Adrenal gland (tissue), 12 donors: ENCODE data around the gene SDK2. TPM values are rescaled to one million over a fixed set of nuclear protein-coding genes. Genes with fewer than 3 reads are reported as not detected.

Experiments
- DNase-seq, 7 donors: peaks; one replicate each; pipeline ENCODE4 v3.0.0-alpha.2; 2019 to 2020
- H3K27ac ChIP-seq, 5 donors: fragments of 200-600 bp; sonication (generic) in 4 of 5; 1 replicate in 3 of 5; 2 replicates in 2 of 5; pipeline versions ENCODE4 v1.5.1 to v1.8.0; 2016 to 2020; ENCODE audit warnings: mild to moderate bottlenecking in 1 of 5
- H3K27me3 ChIP-seq: fragments of 200-600 bp; 2 replicates; pipeline ENCODE4 v1.8.0; 2021
- H3K36me3 ChIP-seq, 2 donors: fragments of 200-600 bp; replicated peaks in 1 of 2; 1 replicate in 1 of 2; 2 replicates in 1 of 2; pipeline versions ENCODE4 v1.5.1 to v1.8.0; 2018 to 2022
- H3K4me1 ChIP-seq, 2 donors: fragments of 200-600 bp; replicated peaks in 1 of 2; 1 replicate in 1 of 2; 2 replicates in 1 of 2; pipeline versions ENCODE4 v1.5.1 to v1.8.0; 2018 to 2021
- H3K4me3 ChIP-seq, 4 donors: fragments of 200-600 bp; sonication (generic) in 3 of 4; one replicate each; pipeline ENCODE4 v1.5.1; 2016 to 2018
- H3K9me3 ChIP-seq, 3 donors: fragments of 200-600 bp; sonication (generic) in 1 of 3; replicated peaks in 1 of 3; 1 replicate in 2 of 3; 2 replicates in 1 of 3; pipeline versions ENCODE4 v1.5.1 to v1.8.0; 2016 to 2021
- POLR2A ChIP-seq, 2 donors: fragments of 450-650 bp; IDR thresholded peaks; one replicate each; pipeline ENCODE4 v1.6.1; 2017; ENCODE audit warnings: antibody characterized with exemption in 2 of 2, mild to moderate bottlenecking in 2 of 2, moderate library complexity in 1 of 2
- WGBS, 4 donors: extraction: QIAGEN DNeasy Blood & Tissue Kit in 2 of 4; methylation state at CpG; one replicate each; pipeline versions ENCODE4 v1.1.5 to v1.1.7; 2013 to 2017; 5-methylcytosine and 5-hydroxymethylcytosine counted together
- intact Hi-C, 2 donors: fragments of 100-400 bp; cut with DNase I; formaldehyde crosslinking; loops; one replicate each; pipeline versions ENCODE4 v1.14.1 to v1.15.0; 2022 to 2023
- polyA plus RNA-seq, 3 donors: library from polyadenylated mRNA; stranded (reverse); fragments of 200-250 nt in 2 of 3; fragments of 350-450 nt in 1 of 3; fragmentation: Illumina TruSeq in 1 of 3; extraction: RNeasy Lipid Tissue Mini Kit (QIAGEN cat#74804) in 1 of 3; gene quantifications; one replicate each; pipeline ENCODE4 v1.2.3, GENCODE V29; 2013 to 2014
- total RNA-seq, 9 donors: library from RNA; depleted of rRNA in 4 of 9; stranded (reverse); fragments of >200 nt in 4 of 9; fragments of 120-200 nt in 1 of 9; fragmentation: NEBNext Ultra II Directional in 1 of 9; extraction: Animal tissue kit (Norgen Biotek cat#: 25700) in 1 of 9; gene quantifications; one replicate each; pipeline versions ENCODE4 v1.1.0 to v1.2.4, GENCODE V29; 2013 to 2023
- TF ChIP-seq, protein P1 (sequence below), 6 experiments: fragments of 450-650 bp in 4 of 6; fragments of 200-600 bp in 2 of 6; sonication (generic) in 1 of 6; IDR thresholded peaks; 1 replicate in 5 of 6; 2 replicates in 1 of 6; pipeline versions ENCODE4 v1.5.1 to v1.8.0; 2016 to 2021; ENCODE audit warnings: antibody characterized with exemption in 6 of 6, mild to moderate bottlenecking in 2 of 6, moderate library complexity in 1 of 6
- donor health status: healthy with polysubstance abuse.
- donor health status: Bipolar disorder and iron deficiency.
- donor health status: DM: yes; HTN: yes; CAD: no.
- donor health status: DM: no; HTN: no; CAD: no.
- donor health status: DM: no; HTN: no; CAD: no.
- donor health status: DM: yes; HTN: yes; CAD: no.

Gene SDK2
- total and polyA plus RNA-seq, 12 donors = 0.27 to 2.1 (median 0.84) TPM

DNA sequence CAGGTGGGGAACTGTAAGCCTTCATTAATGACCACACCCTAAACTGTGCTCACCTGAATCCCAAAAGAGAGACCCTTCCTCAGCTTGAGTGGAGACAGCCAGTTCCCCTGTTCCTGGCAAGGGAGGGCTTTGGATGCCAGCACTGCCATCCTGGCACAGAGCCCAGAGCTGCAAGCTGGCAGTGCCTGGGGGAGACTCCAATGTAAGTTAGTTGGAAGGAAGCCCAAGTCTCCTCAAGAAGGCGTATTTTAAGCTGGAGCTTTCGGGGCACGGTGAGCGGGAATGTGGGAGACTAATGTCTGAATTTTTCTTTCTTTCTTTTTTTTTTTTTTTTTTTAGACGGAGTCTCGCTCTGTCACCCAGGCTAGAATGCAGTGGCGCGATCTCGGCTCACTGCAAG lies 337.1 kb downstream of the SDK2 start:
- Histone ChIP-seq H3K27ac (peak overlapping the region; percentile 90 to 99 (median 98)), H3K4me1 (peaks cover 71 to 74% of the 10 kb centered on the region in 2 donors), H3K4me3 (peak overlapping the region in 1 of 4 donors; percentile 11), H3K36me3 (no peaks in the 10 kb centered on the region), H3K9me3 (no peaks in the 10 kb centered on the region), H3K27me3 (no peaks in the 10 kb centered on the region)
- WGBS, 4 donors = 37 to 51% (median 43%) methylated on average over 5 to 9 of the region's 9 CpGs
- intact Hi-C loops = no loop called here
- peak in 5 of 7 donors; percentile 48 to 74 (median 61) for DNase-seq
- no peak for TF ChIP-seq POLR2A (IDR thresholded peaks at IDR 0.05)
- TF ChIP-seq, protein P1, sequence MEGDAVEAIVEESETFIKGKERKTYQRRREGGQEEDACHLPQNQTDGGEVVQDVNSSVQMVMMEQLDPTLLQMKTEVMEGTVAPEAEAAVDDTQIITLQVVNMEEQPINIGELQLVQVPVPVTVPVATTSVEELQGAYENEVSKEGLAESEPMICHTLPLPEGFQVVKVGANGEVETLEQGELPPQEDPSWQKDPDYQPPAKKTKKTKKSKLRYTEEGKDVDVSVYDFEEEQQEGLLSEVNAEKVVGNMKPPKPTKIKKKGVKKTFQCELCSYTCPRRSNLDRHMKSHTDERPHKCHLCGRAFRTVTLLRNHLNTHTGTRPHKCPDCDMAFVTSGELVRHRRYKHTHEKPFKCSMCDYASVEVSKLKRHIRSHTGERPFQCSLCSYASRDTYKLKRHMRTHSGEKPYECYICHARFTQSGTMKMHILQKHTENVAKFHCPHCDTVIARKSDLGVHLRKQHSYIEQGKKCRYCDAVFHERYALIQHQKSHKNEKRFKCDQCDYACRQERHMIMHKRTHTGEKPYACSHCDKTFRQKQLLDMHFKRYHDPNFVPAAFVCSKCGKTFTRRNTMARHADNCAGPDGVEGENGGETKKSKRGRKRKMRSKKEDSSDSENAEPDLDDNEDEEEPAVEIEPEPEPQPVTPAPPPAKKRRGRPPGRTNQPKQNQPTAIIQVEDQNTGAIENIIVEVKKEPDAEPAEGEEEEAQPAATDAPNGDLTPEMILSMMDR (IDR thresholded peaks at IDR 0.05) = no peak

DNA sequence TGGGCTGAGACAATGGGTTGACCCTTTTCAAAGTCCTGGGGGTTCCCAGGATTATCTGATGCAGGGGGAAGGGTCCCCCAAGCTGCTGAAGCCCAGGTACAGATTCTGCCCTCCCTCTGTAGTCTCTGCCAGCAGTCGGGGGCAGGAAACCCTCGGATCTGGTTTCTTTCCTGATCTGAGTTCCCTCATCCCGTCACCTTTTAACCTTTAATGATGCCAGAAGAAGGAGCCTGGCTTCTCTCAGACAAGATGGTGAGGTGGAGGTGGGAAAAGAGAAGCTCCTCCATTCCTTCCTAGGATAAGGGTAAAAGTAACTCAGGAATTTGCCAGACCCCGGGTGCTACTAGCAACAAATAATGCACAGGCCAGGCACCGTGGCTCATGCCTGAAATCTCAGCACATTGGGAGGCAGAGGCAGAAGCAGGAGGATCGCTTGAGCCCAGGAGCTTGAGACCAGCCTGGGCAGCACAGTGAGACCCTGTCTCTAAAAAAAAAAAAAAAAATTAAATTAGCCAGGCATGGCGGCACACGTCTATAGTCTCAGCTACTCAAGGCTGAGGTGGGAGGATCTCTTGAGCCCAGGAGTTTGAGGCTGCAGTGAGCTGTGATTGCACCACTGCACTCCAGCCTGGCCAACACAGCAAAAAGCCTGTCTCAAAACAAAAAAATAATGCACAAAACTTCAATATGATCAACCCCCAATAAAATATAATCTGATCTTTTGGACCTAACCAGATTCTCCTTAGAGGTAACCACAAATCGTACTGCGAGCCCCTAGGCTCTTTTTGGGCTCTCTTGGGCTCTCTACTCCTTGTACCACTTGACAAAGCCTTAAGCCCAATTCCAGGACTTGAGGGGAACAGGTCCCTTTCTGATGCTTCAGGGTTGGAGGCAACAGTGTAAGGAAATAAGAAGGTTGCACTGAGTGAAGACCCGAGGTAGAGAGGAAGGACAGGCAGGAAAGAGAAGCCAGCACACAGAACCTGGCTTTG lies 338.1 kb downstream of the SDK2 start:
- TF ChIP-seq POLR2A (IDR thresholded peaks at IDR 0.05) = peak in 1 of 2 donors; percentile 10
- TF ChIP-seq, protein P1 (IDR thresholded peaks at IDR 0.05) = no peak
- no peaks in the 10 kb centered on the region for H3K27me3 ChIP-seq
- intact Hi-C loops = no loop called here
- H3K27ac ChIP-seq = peak overlapping the region; percentile 90 to 99 (median 98)
- WGBS, 4 donors = 37 to 46% (median 40%) methylated on average over 11 of the region's 11 CpGs
- H3K9me3 ChIP-seq = no peaks in the 10 kb centered on the region
- H3K4me3 ChIP-seq = peak overlapping the region in 1 of 4 donors; percentile 51
- DNase-seq = no peak
- no peaks in the 10 kb centered on the region for H3K36me3 ChIP-seq
- H3K4me1 ChIP-seq = peaks cover 74 to 84% of the 10 kb centered on the region in 2 donors

DNA sequence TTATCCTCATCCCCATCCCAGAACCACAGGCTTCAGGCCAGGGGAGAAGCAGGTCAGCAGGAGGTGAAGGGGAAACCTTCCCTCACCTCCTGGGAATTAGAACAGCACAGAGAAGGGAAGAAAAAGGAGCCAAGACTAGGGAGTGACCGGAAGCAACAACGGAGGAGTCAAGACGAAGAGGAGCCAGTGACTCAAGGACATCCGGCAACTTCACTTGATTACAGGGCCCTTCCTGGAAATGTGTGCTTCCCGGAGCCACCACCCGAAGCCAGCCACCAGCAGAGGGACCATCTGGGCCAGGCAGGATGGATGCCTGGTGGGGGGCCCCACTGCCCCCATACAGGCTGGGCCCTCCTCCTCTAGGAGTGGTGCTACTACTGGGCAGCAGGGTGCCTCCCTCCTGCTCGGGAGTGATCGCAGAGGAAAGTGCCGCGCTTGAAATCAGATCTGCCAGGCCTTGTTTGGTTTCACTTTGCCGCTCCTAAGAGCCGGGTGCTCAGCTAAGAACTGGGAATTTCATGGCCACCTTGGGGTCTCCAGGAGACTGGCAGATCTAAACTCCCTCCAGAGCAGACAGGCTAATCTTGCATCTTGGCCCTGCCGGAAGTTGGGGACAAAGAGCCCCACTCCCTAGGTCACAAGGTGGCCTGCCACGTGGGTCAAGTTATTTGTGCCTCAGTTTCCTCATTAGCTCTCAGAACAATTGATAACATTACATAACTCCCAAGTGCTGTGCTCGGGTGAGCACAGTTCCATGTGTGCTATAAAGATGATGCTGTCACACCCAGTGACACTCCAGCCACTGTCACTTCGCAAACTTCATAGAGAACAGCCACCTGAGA lies 339.1 kb downstream of the SDK2 start:
- 9 to 25% (median 13%) methylated on average over 11 to 16 of the region's 16 CpGs for WGBS, 4 donors
- Histone ChIP-seq H3K4me1 (peaks cover 72 to 91% of the 10 kb centered on the region in 2 donors), H3K27me3 (no peaks in the 10 kb centered on the region), H3K36me3 (no peaks in the 10 kb centered on the region), H3K4me3 (peak overlapping the region in 2 of 4 donors; percentile 8 to 51), H3K27ac (peak overlapping the region; percentile 90 to 99 (median 98)), H3K9me3 (no peaks in the 10 kb centered on the region)
- TF ChIP-seq, protein P1 (IDR thresholded peaks at IDR 0.05) = peak in 5 of 6 experiments; percentile 34 to 58 (median 43)
- peak in 1 of 2 donors; percentile 54 for TF ChIP-seq POLR2A (IDR thresholded peaks at IDR 0.05)
- intact Hi-C loops = no loop called here
- DNase-seq = peak in 6 of 7 donors; percentile 80 to 90 (median 86)
